GM19438 (cell line): Measurements from ENCODE around the gene EID2.

Experiments
- ATAC-seq: cut with Tn5 transposase; IDR thresholded peaks from one replicate; pipeline ENCODE4 v1.9.1; 2021; ENCODE audit warnings: low read depth; ENCODE audit not compliant: unreplicated experiment

Gene EID2

DNA sequence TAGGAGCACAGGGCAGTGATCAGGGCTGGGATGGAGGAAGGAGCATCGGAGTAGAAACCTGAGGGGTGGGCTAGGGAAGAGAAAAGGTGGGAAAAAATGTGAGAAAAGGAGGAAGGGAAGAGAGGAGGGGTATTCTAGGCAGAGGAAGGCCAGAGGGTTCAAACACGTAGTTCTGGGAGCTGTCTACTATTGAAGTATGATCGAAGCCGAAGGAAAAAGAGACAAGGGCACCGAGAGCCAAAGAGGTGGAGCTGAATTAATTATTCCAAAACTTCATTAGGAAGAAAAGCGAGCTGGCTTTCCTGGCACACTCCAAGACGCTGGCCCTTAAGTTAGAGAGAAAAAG is 33.4 kb downstream of the EID2 start:
- no peak for ATAC-seq

DNA sequence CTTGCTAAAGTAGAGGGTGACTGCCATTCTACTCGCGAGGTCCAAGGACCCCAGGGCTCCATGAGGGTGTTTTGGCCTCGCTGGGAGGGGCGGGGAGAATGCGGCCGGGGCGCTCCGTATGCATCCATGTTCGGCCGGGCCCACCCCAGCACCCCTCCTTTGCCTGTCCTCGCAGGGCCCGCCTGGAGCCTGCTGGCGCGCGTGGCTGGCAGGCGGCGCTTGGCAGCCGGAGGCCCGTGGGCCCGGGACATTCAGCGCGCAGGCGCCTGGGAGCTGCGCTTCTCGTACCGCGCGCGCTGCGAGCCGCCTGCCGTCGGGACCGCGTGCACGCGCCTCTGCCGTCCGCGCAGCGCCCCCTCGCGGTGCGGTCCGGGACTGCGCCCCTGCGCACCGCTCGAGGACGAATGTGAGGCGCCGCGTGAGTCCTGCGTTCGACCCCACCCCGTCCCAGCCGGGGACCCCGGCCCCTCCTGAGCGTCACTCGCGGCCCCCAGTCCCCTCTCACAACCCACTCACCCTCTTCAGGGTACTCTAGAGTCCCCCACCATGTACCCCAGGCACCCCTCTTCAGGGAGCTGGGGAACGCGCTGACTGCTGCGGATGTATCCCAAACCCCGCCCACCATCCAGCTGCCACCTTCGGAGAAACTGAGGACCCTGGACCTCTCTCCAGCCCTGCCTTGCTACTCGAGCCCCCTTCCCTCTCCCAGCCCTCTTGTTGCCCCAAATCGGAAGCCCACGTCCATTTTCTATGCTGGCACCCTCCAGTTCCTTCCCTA is 37.1 kb downstream of the EID2 start:
- no peak for ATAC-seq

DNA sequence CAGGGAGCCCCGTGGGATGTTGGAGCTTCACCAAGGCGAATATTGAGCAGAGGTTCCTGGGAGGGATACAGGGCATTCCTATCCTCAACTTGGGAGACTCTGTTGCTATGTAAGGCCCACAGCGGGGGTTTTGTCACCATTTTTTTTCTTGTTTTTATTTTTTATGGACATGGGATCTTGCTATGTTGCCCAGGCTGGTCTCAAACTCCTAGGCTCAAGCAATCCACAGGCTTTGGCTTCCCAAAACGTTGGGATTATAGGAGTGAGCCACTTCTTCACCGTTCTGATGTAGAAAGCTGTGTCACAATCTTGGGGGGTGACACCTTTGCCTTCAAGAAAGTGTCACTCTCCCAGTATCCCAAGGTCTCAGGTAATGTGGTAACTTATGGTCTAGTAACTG is 38.6 kb downstream of the EID2 start:
- ATAC-seq: no peak

DNA sequence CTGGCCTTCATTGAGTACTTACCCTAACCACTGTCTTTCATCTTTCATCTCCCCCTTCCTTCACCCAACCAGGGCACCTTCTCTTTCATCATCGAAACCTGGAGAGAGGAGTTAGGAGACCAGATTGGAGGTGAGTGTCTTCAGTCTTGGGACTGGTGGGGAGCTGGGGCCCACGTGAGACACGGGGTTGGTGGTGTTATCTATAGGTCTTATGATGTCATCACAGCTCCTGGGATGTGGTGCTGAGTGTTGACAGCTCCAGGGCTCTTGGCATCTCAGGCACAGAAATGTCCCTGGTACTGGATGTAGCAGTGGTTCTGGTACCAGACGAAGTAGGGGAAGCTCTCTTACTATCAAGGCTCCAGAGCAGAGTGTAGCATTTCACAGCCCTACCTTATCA is 39.4 kb downstream of the EID2 start:
- ATAC-seq: no peak

DNA sequence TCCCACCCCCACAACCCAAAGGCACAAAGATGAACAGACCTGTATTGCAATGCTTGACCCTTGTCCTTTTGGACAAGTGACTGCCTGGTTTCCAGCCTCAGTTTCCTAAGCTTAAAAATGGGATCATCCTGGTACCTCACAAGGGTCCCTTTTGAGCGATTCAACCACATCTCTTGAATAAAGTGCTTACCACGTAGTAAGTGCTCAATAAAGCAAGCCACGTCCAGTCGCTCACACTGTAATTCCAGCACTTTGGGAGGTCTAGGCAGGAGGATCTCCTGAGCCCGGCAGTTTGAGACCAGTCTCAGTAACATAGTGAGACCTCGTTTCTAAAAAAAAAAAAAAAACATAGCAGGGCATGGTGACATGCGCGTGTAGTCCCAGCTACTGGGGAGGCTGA is 40.0 kb downstream of the EID2 start:
- no peak for ATAC-seq

DNA sequence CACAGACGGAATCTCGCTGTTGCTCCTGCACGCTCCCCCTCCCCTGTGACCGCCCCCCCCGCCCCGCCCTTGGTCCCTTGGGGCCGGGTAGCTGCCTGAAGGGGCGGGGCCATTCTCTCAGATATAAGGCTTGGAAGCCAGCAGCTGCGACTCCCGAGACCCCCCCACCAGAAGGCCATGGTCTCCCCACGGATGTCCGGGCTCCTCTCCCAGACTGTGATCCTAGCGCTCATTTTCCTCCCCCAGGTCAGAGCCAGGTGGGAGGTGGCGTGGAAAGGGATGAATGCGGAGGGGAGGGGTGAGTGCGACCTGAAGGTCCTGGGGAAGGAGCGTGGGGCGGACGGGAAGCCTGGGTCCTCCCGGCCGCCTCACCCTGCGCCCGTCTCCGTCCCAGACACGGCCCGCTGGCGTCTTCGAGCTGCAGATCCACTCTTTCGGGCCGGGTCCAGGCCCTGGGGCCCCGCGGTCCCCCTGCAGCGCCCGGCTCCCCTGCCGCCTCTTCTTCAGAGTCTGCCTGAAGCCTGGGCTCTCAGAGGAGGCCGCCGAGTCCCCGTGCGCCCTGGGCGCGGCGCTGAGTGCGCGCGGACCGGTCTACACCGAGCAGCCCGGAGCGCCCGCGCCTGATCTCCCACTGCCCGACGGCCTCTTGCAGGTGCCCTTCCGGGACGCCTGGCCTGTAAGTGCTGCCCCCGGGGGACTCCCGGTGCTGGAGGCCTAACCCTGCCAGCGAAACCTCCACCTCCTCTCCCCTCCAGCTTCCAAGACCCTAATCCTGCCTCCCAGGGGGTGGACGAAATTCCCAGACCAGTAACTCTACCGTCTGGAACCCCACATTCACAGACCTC is 40.9 kb downstream of the EID2 start, which contains the start of gene DLL3:
DLL3 (plus strand) TSS at position 150 of the 845 bp plus-strand sequence; CDS start at position 178, 28 bp downstream.
- no peak for ATAC-seq

DNA sequence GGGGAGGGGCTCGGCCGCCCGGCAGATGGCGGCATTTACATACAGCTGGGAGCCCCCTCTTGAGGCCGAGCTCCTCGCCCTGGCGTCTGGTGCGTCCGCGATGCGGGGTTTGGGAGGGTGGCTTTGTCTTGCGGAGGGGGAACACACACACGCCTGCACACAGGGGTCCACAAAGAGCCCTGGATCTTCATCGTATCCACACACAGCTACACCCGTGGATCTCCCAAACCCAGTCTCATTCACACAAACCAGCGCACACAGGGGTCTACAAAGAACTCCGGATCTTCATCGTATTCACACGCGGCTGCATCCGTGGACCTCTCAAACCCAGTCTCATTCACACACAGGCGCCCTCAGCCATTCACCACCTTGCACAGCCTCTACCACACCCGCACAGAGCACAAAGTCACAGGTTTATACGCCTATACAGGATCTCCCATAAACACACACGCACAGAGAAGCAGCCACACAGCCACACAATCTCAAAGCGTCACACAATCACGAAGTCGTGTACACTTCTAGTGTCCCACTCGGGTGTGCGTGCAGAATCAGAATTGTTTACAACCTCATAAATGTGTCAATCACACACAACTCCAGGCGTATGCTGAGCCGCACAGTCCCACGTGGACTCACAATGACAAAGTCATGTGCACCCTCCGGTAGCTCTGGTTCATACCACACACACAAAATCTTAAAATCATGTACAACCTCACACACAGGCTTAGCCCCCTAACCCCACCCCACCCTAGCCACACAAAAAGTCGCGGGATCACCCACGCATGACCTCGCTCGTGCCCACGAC is 41.8 kb downstream of the EID2 start:
- no peak for ATAC-seq

DNA sequence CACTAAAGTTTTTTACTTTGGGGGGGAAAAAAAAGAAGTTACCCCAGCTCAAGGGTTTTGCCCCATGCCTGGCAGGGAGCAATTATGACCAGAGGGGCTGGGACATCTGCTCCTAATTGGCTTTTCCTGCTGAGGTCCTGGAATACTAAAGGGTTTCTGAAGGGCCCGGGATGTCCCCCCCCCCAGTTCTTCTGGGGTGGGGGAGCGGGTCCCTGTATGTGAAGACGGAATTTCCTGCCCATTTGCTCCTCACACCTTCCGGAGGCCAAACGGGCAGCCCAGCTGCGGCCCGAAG is 42.3 kb downstream of the EID2 start:
- ATAC-seq: no peak

DNA sequence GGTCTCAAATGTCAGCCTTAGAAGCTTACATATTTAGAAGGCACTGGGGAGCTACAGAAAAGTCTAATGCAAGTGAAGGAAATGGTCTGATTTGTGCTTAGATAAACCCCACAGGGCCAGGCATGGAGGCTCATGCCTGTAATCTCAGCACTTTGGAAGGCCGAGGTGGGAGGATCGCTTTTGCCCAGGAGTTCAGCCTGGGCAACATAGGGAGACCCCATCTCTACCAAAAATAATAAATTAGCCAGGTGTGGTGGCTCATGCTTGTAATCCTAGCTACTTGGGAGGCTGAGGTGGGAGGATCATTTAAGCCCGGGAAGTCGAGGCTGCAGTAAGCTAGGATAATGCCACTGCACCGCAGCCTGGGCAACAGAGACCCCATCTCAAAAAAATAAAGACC is 43.9 kb downstream of the EID2 start:
- no peak for ATAC-seq

DNA sequence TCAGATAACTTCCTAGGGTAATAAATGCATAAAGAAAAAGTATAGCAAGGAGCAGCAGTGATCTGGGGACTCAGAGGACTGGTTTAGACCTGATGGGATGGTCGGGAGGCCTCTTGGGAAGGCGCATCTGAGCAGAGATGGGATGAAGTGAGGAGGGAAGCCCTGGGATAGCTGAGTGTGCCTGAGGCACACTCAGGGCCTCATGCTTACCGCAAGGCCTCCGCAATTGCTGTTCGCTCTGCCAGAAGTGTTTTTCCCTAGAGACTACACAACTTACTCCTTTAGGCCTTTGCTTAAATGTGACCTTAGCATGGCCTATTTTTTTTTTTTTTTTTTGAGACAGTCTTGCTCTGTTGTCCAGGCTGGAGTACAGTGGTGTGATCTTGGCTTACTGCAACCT is 45.3 kb downstream of the EID2 start:
- no peak for ATAC-seq

DNA sequence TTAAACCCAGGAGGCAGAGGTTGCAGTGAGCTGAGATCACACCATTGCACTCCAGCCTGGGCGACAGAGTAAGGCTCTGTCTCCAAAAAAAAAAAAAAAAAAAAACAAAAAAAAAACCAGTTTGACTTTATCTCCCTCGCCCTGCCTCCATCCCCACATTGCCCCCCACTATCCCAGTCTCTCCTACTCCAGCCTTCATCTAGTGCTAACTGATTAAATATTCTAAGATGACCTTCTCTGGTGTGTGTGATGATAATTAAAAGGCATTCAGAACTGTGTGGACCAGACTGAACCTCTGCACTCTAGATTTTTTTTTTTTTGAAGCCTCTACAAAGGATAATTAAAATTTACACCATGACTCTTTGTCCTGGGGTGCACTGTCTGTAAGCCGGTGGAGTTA is 47.2 kb downstream of the EID2 start:
- ATAC-seq: no peak

DNA sequence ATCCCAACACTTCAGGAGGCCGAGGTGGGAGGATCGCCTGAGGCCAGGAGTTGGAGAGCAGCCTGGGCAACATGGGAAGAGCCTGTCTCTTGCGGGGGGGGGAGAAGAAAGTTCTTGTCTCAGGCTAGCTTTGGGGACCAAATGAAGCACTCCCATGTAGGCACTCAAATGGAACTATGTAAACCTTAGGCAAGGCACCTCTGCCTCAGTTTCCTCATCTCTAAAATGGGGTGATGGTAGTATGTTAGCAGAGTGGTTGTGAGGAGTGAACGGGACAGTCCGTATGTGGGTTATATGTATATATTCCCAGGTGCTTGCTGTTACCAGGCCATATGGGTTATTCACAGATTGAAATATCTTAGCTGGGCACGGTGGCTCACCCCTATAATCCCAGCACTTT is 47.7 kb downstream of the EID2 start:
- ATAC-seq: no peak

DNA sequence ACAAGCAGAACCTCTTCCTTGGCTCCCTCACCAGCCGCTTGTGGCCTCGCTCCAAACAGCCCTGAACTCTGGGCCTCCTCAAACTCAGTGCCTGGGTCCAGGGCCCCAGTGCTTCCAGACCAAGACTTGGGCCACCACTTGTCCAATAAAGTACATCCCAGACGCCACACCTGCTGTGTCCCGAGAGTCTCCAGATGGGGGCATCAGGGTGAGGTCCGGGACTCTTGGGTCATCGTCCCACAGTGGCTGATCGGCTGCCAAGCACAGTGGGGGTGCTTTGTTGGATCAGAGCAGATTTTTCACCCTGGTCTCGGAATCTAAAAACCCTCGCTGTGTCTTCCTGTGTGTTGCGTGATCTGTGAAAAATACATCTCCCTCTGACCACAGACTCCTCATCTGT is 50.2 kb downstream of the EID2 start:
- no peak for ATAC-seq
